ENCODE measurements around the gene AKR1C1. TPM values are rescaled to one million over a fixed set of nuclear protein-coding genes. Genes with fewer than 3 reads are reported as not detected.
"Not testable (repeated sequence)": the region's sequence is repeated elsewhere in the genome, so short reads cannot be mapped to it uniquely, and the experiment has no call there.

The AKR1C1 gene
- total RNA-seq, 1 experiment from 2014 or later = 4.1 TPM

GRCh38 chr10:5030989-5031388 lies 67.8 kb downstream of the AKR1C1 start:
- Mint-ChIP-seq H3K36me3 (peaks cover 23% of the 10 kb centered on the region), H3K27me3 (ENCODE audit: low read depth) (no peaks in the 10 kb centered on the region), H3K4me3 (no peak overlapping the region), H3K4me1 (peaks cover 19% of the 10 kb centered on the region), H3K27ac (no peak overlapping the region), H3K9me3 (peaks cover 55% of the 10 kb centered on the region)
- CTCF ChIA-PET = interaction anchor here (1.3 kb wide), 1 partner anchor 216 kb away, joined by 4 read pairs; no protein-coding TSS in a partner anchor
- TF ChIP-seq E2F1 (CRISPR knock-in tag; IDR thresholded peaks at IDR 0.05) (no peak), HMGXB4 (CRISPR knock-in tag; IDR thresholded peaks at IDR 0.05) (no peak), GABPB1 (CRISPR knock-in tag; IDR thresholded peaks at IDR 0.05) (no peak), ZNF263 (CRISPR knock-in tag; IDR thresholded peaks at IDR 0.05; ENCODE audit: low read depth) (no peak), NR3C1 (CRISPR knock-in tag; conservative IDR thresholded peaks at IDR 0.05; ENCODE audit: low read depth) (no peak), ZNF121 (CRISPR knock-in tag; IDR thresholded peaks at IDR 0.05) (no peak), ZNF416 (CRISPR knock-in tag; IDR thresholded peaks at IDR 0.05) (no peak), ZNF425 (CRISPR knock-in tag; conservative IDR thresholded peaks at IDR 0.05) (no peak), MLX (CRISPR knock-in tag; IDR thresholded peaks at IDR 0.05) (no peak), AR (CRISPR knock-in tag; IDR thresholded peaks at IDR 0.05) (no peak), EMX1 (CRISPR knock-in tag; IDR thresholded peaks at IDR 0.05) (no peak), CTCF (IDR thresholded peaks at IDR 0.05) (no peak), ATF1 (CRISPR knock-in tag; IDR thresholded peaks at IDR 0.05) (no peak), ZBTB21 (CRISPR knock-in tag; IDR thresholded peaks at IDR 0.05; ENCODE audit: borderline replicate concordance) (no peak), ZNF219 (CRISPR knock-in tag; IDR thresholded peaks at IDR 0.05; ENCODE audit: borderline replicate concordance) (no peak), NFE2L1 (CRISPR knock-in tag; IDR thresholded peaks at IDR 0.05) (no peak)
- POLR2A ChIA-PET = no interaction called here
- no peak for DNase-seq (ENCODE audit: low spot score)
- no peak for ATAC-seq

- H3K27ac Mint-ChIP-seq; H3K27me3 Mint-ChIP-seq (ENCODE audit: low read depth); H3K4me3 Mint-ChIP-seq; POLR2A ChIA-PET; DNase-seq (ENCODE audit: low spot score); ATAC-seq: not testable (repeated sequence)
- Mint-ChIP-seq H3K9me3 (peaks cover 50% of the 10 kb centered on the region), H3K36me3 (peaks cover 23% of the 10 kb centered on the region), H3K4me1 (peaks cover 22% of the 10 kb centered on the region)
- CTCF ChIA-PET = interaction anchor here (1.3 kb wide), 1 partner anchor 216 kb away, joined by 4 read pairs; no protein-coding TSS in a partner anchor
Measured at GRCh38 chr10:5031588-5031987, 68.4 kb downstream of the AKR1C1 start.

GRCh38 chr10:5032444-5032843 lies 69.2 kb downstream of the AKR1C1 start:
- H3K36me3 Mint-ChIP-seq = peaks cover 23% of the 10 kb centered on the region
- peaks cover 29% of the 10 kb centered on the region for H3K4me1 Mint-ChIP-seq
- H3K4me3 Mint-ChIP-seq; H3K27ac Mint-ChIP-seq; CTCF ChIA-PET; DNase-seq (ENCODE audit: low spot score); H3K27me3 Mint-ChIP-seq (ENCODE audit: low read depth); POLR2A ChIA-PET; ATAC-seq: not testable (repeated sequence)
- H3K9me3 Mint-ChIP-seq = peaks cover 47% of the 10 kb centered on the region

All from WTC11 (cell line).